ENCODE data around the gene FKBP8.
"Not testable (repeated sequence)": the region's sequence is repeated elsewhere in the genome, so short reads cannot be mapped to it uniquely, and the experiment has no call there.

The FKBP8 gene

DNA sequence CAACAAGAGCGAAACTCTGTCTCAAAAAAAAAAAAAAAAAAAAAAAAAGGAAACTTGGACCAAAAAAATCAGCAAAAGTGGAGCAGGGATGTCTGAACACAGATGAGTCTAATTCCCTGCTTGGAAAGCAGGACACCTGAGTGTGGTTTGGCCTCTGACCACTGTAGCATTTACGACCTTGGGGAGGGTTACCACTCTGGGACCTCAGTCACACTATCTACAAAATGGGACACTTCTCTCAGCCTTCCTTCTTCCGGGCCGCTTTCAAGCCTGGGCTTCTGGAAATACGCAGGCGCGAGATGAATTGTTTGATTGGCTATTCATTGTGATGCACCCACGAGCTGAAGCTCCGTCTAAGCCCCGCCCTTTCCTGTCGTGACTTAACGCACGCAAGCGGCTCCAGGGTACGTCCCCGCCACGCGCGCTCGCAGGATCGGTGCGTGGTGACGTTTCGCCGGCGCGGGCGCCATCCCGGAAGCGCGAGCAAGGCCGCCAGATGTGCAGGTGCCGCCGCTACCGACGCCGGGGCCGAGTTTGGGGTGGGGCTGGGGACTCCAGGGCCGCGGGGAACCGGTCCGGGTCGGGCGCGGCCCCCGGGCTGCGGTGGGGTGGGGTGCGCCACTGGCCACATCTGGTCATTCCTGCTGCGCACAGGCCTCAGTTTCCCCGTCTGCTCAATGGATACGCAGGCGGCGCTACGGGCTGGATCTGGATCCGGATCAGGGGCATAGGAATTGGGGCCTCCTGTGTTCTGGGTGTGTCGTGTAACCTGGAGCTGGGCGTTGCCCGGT, 14.2 kb upstream of the FKBP8 start, which contains the start of gene KXD1:
Gene KXD1, plus strand, starts transcription at position 460 of the 791 bp plus-strand sequence. CDS start 4,187 bp downstream, outside the sequence.
- TF ChIP-seq, protein P1, sequence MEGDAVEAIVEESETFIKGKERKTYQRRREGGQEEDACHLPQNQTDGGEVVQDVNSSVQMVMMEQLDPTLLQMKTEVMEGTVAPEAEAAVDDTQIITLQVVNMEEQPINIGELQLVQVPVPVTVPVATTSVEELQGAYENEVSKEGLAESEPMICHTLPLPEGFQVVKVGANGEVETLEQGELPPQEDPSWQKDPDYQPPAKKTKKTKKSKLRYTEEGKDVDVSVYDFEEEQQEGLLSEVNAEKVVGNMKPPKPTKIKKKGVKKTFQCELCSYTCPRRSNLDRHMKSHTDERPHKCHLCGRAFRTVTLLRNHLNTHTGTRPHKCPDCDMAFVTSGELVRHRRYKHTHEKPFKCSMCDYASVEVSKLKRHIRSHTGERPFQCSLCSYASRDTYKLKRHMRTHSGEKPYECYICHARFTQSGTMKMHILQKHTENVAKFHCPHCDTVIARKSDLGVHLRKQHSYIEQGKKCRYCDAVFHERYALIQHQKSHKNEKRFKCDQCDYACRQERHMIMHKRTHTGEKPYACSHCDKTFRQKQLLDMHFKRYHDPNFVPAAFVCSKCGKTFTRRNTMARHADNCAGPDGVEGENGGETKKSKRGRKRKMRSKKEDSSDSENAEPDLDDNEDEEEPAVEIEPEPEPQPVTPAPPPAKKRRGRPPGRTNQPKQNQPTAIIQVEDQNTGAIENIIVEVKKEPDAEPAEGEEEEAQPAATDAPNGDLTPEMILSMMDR (conservative IDR thresholded peaks at IDR 0.05; ENCODE audit: low read depth, low read length), result no peak
- H3K4me3 ChIP-seq (ENCODE audit: low read depth, low read length), result peak within 1 kb of the TSS; percentile 99
- DNase-seq (ENCODE audit: low read depth), result peak; percentile 100

DNA sequence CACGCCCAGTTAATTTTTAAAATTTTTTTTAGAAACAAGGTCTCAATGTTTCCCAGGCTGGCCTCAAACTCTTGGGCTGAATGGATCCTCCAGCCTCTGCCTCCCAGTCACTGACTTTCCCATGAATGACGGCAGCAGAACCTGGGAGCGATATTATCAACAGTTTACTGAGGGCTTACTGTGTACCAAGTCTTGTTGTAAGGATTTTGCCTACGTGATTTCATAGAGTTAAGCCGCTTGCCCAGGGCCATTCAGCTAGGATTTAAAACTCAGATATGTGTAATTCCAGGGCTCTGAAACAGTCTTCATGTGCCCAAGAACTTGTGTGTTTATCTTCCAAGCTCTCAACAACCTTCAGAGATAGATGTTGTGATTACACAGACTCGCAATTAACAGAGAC, 8.3 kb upstream of the FKBP8 start:
- TF ChIP-seq, protein P1 (conservative IDR thresholded peaks at IDR 0.05; ENCODE audit: low read depth, low read length), result no peak
- no peak overlapping the region for H3K4me3 ChIP-seq (ENCODE audit: low read depth, low read length)
- DNase-seq (ENCODE audit: low read depth), result no peak

DNA sequence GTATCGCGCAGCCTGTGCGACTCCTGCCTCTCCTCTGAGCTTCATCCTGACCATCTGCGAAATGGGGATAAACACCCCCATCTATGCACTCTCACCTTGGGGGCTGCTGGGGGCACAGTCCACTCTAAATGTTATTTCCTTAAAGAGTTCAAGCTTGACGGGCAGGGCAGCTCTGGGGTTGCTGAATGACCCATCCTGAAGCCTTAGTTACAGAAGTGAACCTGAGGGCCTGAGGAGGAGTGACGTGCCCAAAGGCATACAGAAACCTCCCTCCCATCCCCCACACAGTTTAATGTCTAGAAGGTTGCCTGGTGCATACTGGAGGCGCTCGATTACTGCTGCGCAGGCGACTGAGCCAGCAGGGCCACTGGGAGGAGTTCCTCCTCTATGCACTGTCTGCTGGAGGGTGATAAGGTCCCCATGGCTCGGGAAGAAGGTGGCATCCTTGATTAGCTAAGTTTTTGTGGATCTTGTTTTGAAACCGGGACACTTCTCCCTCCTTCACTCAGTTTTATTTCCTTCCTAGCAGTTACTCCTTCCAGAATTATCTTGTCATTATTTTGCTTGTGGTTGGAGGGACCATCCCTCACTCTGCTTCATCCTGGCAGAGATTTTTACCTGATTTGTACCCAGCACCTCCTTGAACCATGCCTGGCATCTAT, 572 bp upstream of the FKBP8 start:
- peak; percentile 74 for DNase-seq (ENCODE audit: low read depth)
- TF ChIP-seq, protein P1 (conservative IDR thresholded peaks at IDR 0.05; ENCODE audit: low read depth, low read length), result no peak
- peak overlapping the region; percentile 81 for H3K4me3 ChIP-seq (ENCODE audit: low read depth, low read length)

DNA sequence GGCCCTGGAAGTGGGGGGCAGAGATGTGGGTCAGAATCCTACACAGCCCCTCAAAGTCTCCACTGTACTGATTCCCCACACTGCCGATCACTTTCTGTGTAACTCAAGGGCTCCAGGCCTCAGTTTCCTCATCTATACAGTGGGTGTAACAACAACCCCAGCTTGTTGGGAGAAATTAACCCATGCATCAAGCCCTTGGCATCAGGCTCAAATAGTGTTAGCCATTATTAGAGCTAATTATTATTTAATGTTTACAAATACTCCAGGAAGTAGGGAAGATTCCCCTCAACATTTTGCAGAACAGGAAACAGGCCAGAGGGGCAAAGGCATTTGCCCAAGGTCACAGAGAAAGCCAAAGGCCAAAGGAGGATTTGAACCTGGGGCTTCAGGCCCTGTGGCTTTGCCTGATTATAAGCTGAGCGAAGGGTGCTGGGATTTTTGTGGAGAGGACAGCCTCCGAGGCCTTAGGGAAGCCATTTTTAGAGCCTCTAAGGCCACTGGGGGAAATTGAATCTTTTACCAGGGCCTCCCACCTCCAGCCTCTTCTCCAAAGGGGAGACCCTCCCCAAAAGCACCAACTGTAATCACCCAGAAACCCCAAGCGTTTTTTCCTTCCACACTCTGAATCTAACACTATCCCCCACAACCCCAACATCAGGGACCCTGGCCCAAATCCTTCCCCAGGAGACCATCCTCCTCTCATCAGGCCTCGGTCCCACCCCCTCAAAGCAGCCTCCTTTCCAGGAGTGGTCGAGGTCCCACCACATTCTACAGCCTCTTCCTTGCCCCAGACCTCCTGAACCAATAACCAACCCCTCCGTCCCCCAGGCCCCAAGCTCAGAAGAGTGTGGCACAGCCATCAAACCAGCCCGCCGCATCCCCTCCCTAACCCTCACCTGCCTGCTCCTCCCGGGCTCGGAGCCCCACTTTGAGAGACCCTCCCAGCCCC, 1.1 kb downstream of the FKBP8 start:
- TF ChIP-seq, protein P1 (conservative IDR thresholded peaks at IDR 0.05; ENCODE audit: low read depth, low read length), result no peak
- no peak for DNase-seq (ENCODE audit: low read depth)
- H3K4me3 ChIP-seq (ENCODE audit: low read depth, low read length), result peak overlapping the region; percentile 81

DNA sequence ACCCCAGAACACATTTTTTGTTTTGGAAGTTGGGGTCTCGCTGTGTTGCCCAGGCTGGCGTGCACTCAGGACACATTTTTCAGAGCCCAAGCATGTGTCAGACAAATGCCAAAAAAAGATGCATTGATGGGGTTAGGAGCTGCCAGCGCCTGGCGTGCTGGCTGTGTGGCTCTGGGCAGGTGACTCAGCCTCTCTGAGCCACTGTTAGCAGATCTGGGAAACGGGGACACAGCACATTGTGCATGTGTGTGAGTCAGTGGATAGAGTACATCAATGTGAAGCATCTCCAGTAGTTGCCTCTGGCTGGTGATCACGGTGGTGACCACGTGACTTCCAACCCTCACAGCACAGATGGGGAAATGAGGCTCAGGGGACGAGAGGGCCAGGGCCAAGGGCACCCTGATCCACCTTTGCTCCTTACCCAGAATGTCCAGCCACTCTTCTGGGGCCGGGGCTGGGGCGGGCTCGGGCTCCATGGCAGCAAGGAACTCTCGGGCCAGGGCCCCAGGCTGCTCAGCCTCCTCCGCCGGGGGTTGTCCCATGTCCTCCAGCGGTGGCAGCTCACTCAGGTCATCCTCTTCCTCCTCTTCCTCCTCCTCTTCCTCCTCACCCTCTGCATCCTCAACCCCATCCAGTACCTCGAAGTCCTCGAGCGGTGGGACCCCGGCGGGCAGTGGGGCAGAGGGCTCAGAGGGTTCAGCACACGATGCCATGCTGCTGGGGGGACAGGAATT, 1.9 kb downstream of the FKBP8 start:
- peak overlapping the region; percentile 81 for H3K4me3 ChIP-seq (ENCODE audit: low read depth, low read length)
- TF ChIP-seq, protein P1 (conservative IDR thresholded peaks at IDR 0.05; ENCODE audit: low read depth, low read length), result no peak
- DNase-seq (ENCODE audit: low read depth), result no peak

DNA sequence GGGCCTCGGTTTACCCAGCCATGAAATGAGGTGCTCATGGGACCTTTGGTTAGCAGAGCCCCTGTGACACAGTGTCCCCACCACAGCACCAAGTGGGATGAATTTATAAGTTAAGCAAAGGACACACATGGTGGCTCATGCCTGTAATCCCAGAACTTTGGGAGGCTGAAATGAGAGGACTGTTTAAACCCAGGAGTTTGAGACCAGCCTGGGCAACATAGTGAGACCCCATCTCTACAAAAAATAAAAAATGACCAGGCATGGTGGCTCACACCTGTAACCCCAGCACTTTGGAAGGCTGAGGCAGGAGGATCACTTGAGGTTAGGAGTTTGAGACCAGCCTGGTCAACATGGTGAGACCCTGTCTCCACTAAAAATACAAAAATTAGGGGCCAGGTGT, 3.2 kb downstream of the FKBP8 start:
- not testable (repeated sequence) for DNase-seq (ENCODE audit: low read depth)

More for the DNA sequence above, 3.2 kb downstream of the FKBP8 start:
- H3K4me3 ChIP-seq (ENCODE audit: low read depth, low read length), result not testable (repeated sequence)

Measured in choroid plexus epithelial cell (primary cell).